Lung (tissue), 12 donors: Measurements from ENCODE around the gene RNPEPL1. TPM values are rescaled to one million over a fixed set of nuclear protein-coding genes. Genes with fewer than 3 reads are reported as not detected.

ENCODE experiments used
- ATAC-seq: fragments of 200-7000 bp; cut with Tn5 transposase; one replicate; pipeline ENCODE4 v1.9.1; 2020; ENCODE audit warnings: moderate number of reproducible peaks; ENCODE audit not compliant: insufficient read depth, low FRiP score
- DNase-seq, 3 donors: peaks; one replicate each; pipeline ENCODE4 v3.0.0-alpha.2; 2013 to 2017
- H3K27ac ChIP-seq, 2 donors: one replicate each; pipeline ENCODE4 v1.5.1; 2013; ENCODE audit warnings: mild to moderate bottlenecking in 2 of 2, moderate library complexity in 2 of 2, control low read depth in 1 of 2, inconsistent platforms in 1 of 2, low read depth in 1 of 2, low read length in 1 of 2
- H3K27me3 ChIP-seq, 3 donors: one replicate each; pipeline ENCODE4 v1.5.1; 2013; ENCODE audit warnings: low read length in 2 of 3; ENCODE audit not compliant: control insufficient read depth in 3 of 3, insufficient read depth in 3 of 3
- H3K36me3 ChIP-seq, 4 donors: one replicate each; pipeline ENCODE4 v1.5.1; 2013; ENCODE audit warnings: low read length in 4 of 4, mild to moderate bottlenecking in 1 of 4, moderate library complexity in 1 of 4; ENCODE audit not compliant: control insufficient read depth in 4 of 4, insufficient read depth in 4 of 4
- H3K4me1 ChIP-seq, 5 donors: one replicate each; pipeline ENCODE4 v1.5.1; 2013; ENCODE audit warnings: low read length in 5 of 5, mild to moderate bottlenecking in 2 of 5, moderate library complexity in 1 of 5; ENCODE audit not compliant: control insufficient read depth in 5 of 5, insufficient read depth in 5 of 5
- H3K4me3 ChIP-seq: one replicate; pipeline ENCODE4 v1.5.1; 2013; ENCODE audit warnings: mild to moderate bottlenecking, control low read depth, moderate library complexity
- H3K9ac ChIP-seq, 2 donors: one replicate each; pipeline ENCODE4 v1.5.1; 2013; ENCODE audit warnings: low read length in 2 of 2, control low read depth in 1 of 2; ENCODE audit not compliant: insufficient read depth in 1 of 2
- H3K9me3 ChIP-seq, 4 donors: one replicate each; pipeline ENCODE4 v1.5.1; 2013; ENCODE audit warnings: low read length in 3 of 4, mild to moderate bottlenecking in 1 of 4, moderate library complexity in 1 of 4; ENCODE audit not compliant: control insufficient read depth in 4 of 4, insufficient read depth in 3 of 4
- CTCF ChIP-seq: IDR thresholded peaks from 2 replicates; pipeline ENCODE4 v1.5.1; 2012; ENCODE audit warnings: mild to moderate bottlenecking; ENCODE audit errors: control extremely low read depth, extremely low read depth
- WGBS, 2 donors: extraction: QIAGEN DNeasy Blood & Tissue Kit; methylation state at CpG; one replicate each; pipeline ENCODE4 v1.1.7; 2013; 5-methylcytosine and 5-hydroxymethylcytosine counted together
- polyA plus RNA-seq, 2 donors: library from polyadenylated mRNA; stranded (reverse); fragments of 200-250 nt; gene quantifications; one replicate each; pipeline ENCODE4 v1.2.1, GENCODE V29; 2013
- total RNA-seq, 2 donors: library from RNA; depleted of rRNA in 1 of 2; stranded (reverse); fragments of >200 nt in 1 of 2; gene quantifications; one replicate each; pipeline ENCODE4 v1.2.1, GENCODE V29; 2014 to 2021
- donor health status: control.
- donor health status: control.
- donor health status: Bipolar disorder and iron deficiency.
- donor health status: healthy.
- donor health status: DM: yes; HTN: yes; CAD: no.

Gene RNPEPL1
- total and polyA plus RNA-seq, 4 donors, result 24.5 to 235 (median 88.2) TPM

GRCh38 chr2:240598311-240598911, 30.1 kb downstream of the RNPEPL1 start:
- WGBS, 2 donors, result 94 to 95% methylated on average over 17 of the region's 17 CpGs
- Histone ChIP-seq H3K36me3 (peaks cover 0 to 49% (median 0%) of the 10 kb centered on the region in 4 donors), H3K9ac (no peak overlapping the region), H3K4me1 (peaks cover 0 to 16% (median 0%) of the 10 kb centered on the region in 5 donors), H3K27ac (no peak overlapping the region), H3K4me3 (no peak overlapping the region), H3K27me3 (no peaks in the 10 kb centered on the region), H3K9me3 (no peaks in the 10 kb centered on the region)
- TF ChIP-seq CTCF, result no peak
- DNase-seq (no peak), ATAC-seq (no peak)

GRCh38 chr2:240599141-240599583, 30.9 kb downstream of the RNPEPL1 start:
- no peak for ATAC-seq
- H3K4me1 ChIP-seq, result peaks cover 0 to 16% (median 0%) of the 10 kb centered on the region in 5 donors
- peaks cover 0 to 43% (median 0%) of the 10 kb centered on the region in 4 donors for H3K36me3 ChIP-seq
- H3K4me3 ChIP-seq, result no peak overlapping the region
- no peak for DNase-seq
- H3K27me3 ChIP-seq, result no peaks in the 10 kb centered on the region
- H3K9ac ChIP-seq, result no peak overlapping the region
- 94 to 97% methylated on average over 11 of the region's 11 CpGs for WGBS, 2 donors
- TF ChIP-seq CTCF, result no peak
- no peak overlapping the region for H3K27ac ChIP-seq
- H3K9me3 ChIP-seq, result no peaks in the 10 kb centered on the region

GRCh38 chr2:240600451-240600961, 32.2 kb downstream of the RNPEPL1 start:
- H3K4me3 ChIP-seq, result no peak overlapping the region
- no peaks in the 10 kb centered on the region for H3K27me3 ChIP-seq
- WGBS, 2 donors, result 94% methylated on average over 16 of the region's 16 CpGs
- DNase-seq (no peak), ATAC-seq (no peak)
- H3K36me3 ChIP-seq, result peaks cover 0 to 35% (median 0%) of the 10 kb centered on the region in 4 donors
- no peak overlapping the region for H3K9ac ChIP-seq
- no peak for TF ChIP-seq CTCF
- peaks cover 0 to 9% (median 5%) of the 10 kb centered on the region in 5 donors for H3K4me1 ChIP-seq
- no peak overlapping the region for H3K27ac ChIP-seq
- no peaks in the 10 kb centered on the region for H3K9me3 ChIP-seq
